Lower lobe of right lung (tissue), 2 donors: ENCODE data around the gene DYNC1I1. TPM values are rescaled to one million over a fixed set of nuclear protein-coding genes. Genes with fewer than 3 reads are reported as not detected.

ENCODE experiments used
- ATAC-seq, 2 donors: fragments of 200-7000 bp; cut with Tn5 transposase; one replicate each; pipeline ENCODE4 v1.9.1; 2020 to 2022; ENCODE audit warnings: mild to moderate bottlenecking in 2 of 2, moderate library complexity in 2 of 2
- DNase-seq: peaks from one replicate; pipeline ENCODE4 v3.0.0-alpha.2; 2020
- H3K27ac ChIP-seq: fragments of 200-600 bp; one replicate; pipeline ENCODE4 v1.8.0; 2022
- H3K27me3 ChIP-seq: fragments of 200-600 bp; one replicate; pipeline ENCODE4 v1.8.0; 2022; ENCODE audit warnings: low read depth
- H3K36me3 ChIP-seq: fragments of 200-600 bp; one replicate; pipeline ENCODE4 v1.8.0; 2022; ENCODE audit warnings: mild to moderate bottlenecking
- H3K4me1 ChIP-seq: fragments of 200-600 bp; one replicate; pipeline ENCODE4 v1.8.0; 2022
- H3K4me3 ChIP-seq: fragments of 200-600 bp; one replicate; pipeline ENCODE4 v1.8.0; 2022; ENCODE audit warnings: mild to moderate bottlenecking
- H3K9me3 ChIP-seq: fragments of 200-600 bp; one replicate; pipeline ENCODE4 v1.8.0; 2022
- CTCF ChIP-seq: fragments of 200-600 bp; IDR thresholded peaks from one replicate; pipeline ENCODE4 v1.8.0; 2022; ENCODE audit warnings: antibody characterized with exemption, mild to moderate bottlenecking
- intact Hi-C: fragments of 100-400 bp; cut with DNase I; formaldehyde crosslinking; loops from one replicate; pipeline ENCODE4 v1.11.0; 2022
- total RNA-seq: library from RNA; stranded (reverse); fragmentation: NEBNext Ultra II Directional; extraction: Animal tissue kit (Norgen Biotek cat#: 25700); gene quantifications from one replicate; pipeline ENCODE4 v1.2.1, GENCODE V29; 2021
- donor health status: DM: no; HTN: yes; CAD: no; lungs with severe emphysema.

DYNC1I1 gene
- total RNA-seq, 1 donor from 2014 or later, result 1.3 TPM

GRCh38 chr7:95875519-95875918 is 103.2 kb downstream of the DYNC1I1 start:
- intact Hi-C loops, result no loop called here
- TF ChIP-seq CTCF, result no peak

GRCh38 chr7:95878677-95879076 is 106.3 kb downstream of the DYNC1I1 start:
- intact Hi-C loops, result no loop called here

More at GRCh38 chr7:95875519-95875918, 103.2 kb downstream of the DYNC1I1 start:
- ATAC-seq, result no peak
- H3K27ac ChIP-seq, result no peak overlapping the region
- H3K9me3 ChIP-seq, result no peaks in the 10 kb centered on the region
- H3K4me1 ChIP-seq, result no peaks in the 10 kb centered on the region
- H3K27me3 ChIP-seq, result no peaks in the 10 kb centered on the region
- no peaks in the 10 kb centered on the region for H3K36me3 ChIP-seq
- DNase-seq, result no peak
- no peak overlapping the region for H3K4me3 ChIP-seq

GRCh38 chr7:95881597-95881996 is 109.2 kb downstream of the DYNC1I1 start:
- no peaks in the 10 kb centered on the region for H3K9me3 ChIP-seq

More at GRCh38 chr7:95878677-95879076, 106.3 kb downstream of the DYNC1I1 start:
- Histone ChIP-seq H3K4me1 (no peaks in the 10 kb centered on the region), H3K9me3 (no peaks in the 10 kb centered on the region), H3K36me3 (no peaks in the 10 kb centered on the region), H3K27me3 (no peaks in the 10 kb centered on the region), H3K27ac (no peak overlapping the region), H3K4me3 (no peak overlapping the region)
- TF ChIP-seq CTCF, result no peak
- ATAC-seq (no peak), DNase-seq (no peak)

GRCh38 chr7:95883217-95883616 is 110.9 kb downstream of the DYNC1I1 start:
- DNase-seq, result no peak
- H3K27ac ChIP-seq, result no peak overlapping the region
- H3K4me1 ChIP-seq, result no peaks in the 10 kb centered on the region
- no peak overlapping the region for H3K4me3 ChIP-seq
- H3K36me3 ChIP-seq, result no peaks in the 10 kb centered on the region
- TF ChIP-seq CTCF, result no peak
- ATAC-seq, result no peak
- H3K9me3 ChIP-seq, result no peaks in the 10 kb centered on the region
- H3K27me3 ChIP-seq, result no peaks in the 10 kb centered on the region
- intact Hi-C loops, result no loop called here

More at GRCh38 chr7:95881597-95881996, 109.2 kb downstream of the DYNC1I1 start:
- intact Hi-C loops, result no loop called here
- Histone ChIP-seq H3K4me3 (no peak overlapping the region), H3K27me3 (no peaks in the 10 kb centered on the region), H3K4me1 (no peaks in the 10 kb centered on the region), H3K27ac (no peak overlapping the region), H3K36me3 (no peaks in the 10 kb centered on the region)
- no peak for ATAC-seq
- TF ChIP-seq CTCF, result no peak
- no peak for DNase-seq

GRCh38 chr7:95886501-95887090 is 114.2 kb downstream of the DYNC1I1 start:
- intact Hi-C loops, result no loop called here
- H3K9me3 ChIP-seq, result no peaks in the 10 kb centered on the region
- H3K36me3 ChIP-seq, result no peaks in the 10 kb centered on the region
- ATAC-seq (peak in 1 of 2 donors; percentile 49), DNase-seq (no peak)
- no peaks in the 10 kb centered on the region for H3K27me3 ChIP-seq
- H3K27ac ChIP-seq, result no peak overlapping the region
- TF ChIP-seq CTCF, result no peak
- H3K4me3 ChIP-seq, result no peak overlapping the region
- no peaks in the 10 kb centered on the region for H3K4me1 ChIP-seq
